ENCODE measurements around the gene CACNB4.
"Not testable (repeated sequence)": the region's sequence is repeated elsewhere in the genome, so short reads cannot be mapped to it uniquely, and the experiment has no call there.

CACNB4 gene

DNA sequence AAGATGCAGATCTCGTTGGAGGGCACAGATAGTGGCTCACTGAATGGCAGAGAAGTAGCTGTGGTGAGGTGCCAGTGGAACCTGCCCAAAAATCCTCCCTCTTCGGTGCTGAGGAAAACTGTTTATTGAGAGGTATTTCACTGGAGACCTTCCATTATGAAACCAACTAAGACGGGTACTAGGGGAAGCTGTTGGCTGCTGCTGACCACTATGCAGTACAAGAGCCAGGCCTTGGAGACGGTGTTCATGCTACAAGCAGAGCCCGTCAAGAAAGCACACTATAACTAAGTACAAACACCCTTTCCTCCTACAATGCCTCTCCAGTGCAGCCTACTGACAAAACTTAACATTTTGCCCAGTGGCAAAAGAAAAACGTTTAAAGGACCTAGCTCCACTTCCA is 275.2 kb downstream of the CACNB4 start:
- DNase-seq (ENCODE audit: low read depth): no peak

DNA sequence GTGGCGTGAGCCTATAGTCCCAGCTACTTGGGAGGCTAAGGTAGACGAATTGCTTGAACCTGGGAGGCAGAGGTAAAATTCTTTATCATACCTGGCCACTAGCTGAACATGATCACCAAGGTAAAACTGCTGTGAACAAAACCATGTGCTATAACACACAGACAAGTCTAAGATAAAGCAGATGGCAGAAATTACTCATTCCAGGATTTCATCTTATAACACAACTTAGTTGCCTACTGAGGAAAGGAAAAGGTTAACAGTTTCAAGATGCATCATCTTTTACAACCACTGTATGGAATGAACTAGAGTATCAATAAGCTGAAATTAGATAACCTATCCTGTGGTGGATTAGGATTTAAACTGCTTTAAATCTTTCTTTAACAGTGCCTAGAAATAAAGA is 278.9 kb downstream of the CACNB4 start:
- no peak for DNase-seq (ENCODE audit: low read depth)

DNA sequence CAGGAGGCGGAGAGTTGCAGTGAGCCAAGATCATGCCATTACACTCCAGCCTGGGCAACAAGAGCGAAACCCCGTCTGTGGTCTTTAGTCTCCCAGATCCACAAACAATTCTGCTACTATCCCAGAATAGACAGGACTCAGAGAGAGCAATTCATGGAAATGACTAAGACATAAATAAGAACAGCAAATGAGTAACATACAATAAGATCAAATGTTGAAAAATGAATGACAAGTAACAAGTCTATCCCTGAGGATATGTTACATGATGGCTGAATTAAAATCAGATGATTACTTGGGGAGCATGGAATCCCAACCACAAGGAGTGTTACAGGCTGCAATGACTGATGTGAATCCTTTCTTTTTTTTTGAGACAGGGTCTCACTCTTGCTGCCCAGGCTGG is 280.9 kb downstream of the CACNB4 start:
- no peak for DNase-seq (ENCODE audit: low read depth)

DNA sequence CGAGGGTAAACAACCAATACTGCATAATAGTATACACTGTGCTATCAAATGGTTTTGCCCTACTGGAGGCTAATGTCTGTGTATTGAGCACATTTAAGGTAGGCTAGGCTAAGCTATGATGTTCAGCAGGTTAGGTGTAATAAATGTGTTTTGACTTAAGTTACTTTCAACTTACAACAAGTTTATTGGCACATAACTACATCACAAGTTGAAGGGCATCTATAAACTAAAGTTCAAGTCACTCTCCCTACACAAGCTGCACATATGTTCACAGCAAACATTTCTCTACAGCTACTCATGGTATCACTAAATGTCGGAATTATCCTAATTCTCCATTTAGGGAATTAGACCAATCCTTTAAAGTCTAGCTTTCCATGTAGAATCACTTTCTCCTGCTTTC is 282.0 kb downstream of the CACNB4 start:
- DNase-seq (ENCODE audit: low read depth): no peak

DNA sequence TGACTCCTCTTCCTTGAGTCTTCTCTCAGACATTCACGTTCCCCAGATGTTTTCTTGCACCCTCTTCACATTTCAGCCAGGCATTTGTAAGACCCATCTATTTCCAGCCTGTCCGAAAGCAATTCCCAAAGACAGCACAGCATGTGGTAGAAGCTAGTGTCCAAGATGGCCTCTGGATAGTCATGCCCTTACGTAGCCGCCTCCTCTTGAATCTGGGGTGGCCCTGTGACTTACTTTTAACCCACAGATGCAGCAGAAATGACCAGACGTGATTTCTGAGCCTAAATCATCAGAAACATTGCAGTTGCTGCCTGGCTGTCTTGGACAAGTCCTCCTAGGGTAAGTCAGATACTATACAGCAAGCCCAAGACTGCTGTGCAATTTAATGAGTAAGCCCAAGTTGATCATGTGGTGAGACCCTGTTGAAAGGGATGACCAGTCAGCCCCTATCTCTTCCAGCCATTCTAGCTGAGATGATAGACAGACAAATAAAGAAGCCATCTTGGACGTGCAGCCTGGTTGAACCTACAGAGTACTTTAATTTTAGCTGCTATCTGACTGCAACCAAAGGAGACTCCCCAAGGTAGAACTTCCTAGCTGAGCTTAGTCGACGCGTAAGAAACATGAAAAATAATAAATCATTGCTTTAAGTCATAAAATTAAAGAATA is 282.9 kb downstream of the CACNB4 start:
- no peak for DNase-seq (ENCODE audit: low read depth)

DNA sequence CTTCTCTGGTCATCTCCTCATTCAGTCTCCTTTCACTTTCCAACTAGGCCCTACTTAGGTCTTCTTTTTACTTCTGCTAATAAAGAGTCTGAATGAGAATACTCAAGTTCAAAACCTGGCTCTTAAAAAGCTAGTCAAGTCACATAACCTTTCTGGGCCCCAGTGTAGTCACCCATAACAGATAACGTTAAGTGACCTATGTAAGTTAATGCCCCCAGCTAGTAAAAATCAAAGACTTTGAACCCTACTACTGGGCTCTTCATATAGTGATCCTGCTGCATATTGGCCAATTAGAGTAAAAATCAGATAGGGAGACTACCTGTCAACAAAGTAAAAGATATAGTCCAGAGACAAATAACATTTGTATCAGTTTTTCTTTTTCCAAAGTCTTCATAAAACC is 288.4 kb downstream of the CACNB4 start:
- DNase-seq (ENCODE audit: low read depth): no peak

DNA sequence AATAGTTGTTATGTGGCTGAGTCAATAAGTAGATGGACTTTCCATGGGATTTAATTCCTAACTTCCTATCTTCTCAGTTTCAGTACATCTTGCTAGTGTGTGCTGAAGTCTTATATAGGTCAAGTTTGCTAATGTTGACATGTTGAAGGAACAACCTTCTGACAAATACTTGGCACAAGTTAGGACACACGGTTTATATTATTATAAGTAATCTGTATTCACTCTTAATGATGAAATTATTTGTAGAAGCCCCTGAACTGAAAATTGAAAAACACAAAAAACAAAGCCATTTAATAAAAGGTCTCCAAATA is 289.8 kb downstream of the CACNB4 start:
- DNase-seq (ENCODE audit: low read depth): no peak

DNA sequence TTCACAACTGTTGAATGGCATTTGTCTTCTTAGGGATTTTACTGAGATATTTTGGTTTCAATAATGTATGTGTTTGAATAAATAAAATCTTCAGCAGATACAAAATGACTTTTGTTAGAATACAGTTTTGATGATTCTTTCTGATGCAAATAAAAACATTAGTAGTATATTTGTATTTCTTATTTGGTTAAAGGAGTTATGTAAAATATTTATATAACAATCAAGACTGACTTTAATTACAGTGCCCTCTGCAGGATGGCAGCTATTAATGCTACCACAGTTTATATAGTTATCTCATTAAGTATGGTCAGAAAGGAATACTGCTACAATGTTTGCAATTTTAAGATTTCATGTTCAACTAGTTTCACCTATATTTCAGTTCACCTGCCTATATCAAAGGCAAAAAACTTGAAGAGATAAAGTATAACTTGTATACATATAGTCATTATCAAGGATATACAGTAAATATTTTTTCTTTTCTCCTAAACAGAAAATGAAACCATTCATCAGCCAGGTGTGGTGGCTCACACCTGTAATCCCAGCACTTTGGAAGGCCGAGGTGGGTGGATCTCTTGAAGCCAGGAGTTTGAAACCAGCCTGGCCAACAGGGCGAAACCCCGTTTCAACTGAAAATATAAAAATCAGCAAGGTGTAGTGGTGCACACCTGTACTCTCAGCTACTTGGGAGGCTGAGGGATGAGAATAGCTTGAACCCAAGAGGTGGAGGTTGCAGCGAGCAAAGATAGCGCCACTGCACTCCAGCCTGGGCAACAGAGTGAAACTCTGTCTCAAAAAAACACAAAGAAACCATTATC is 290.4 kb downstream of the CACNB4 start:
- DNase-seq (ENCODE audit: low read depth): no peak

DNA sequence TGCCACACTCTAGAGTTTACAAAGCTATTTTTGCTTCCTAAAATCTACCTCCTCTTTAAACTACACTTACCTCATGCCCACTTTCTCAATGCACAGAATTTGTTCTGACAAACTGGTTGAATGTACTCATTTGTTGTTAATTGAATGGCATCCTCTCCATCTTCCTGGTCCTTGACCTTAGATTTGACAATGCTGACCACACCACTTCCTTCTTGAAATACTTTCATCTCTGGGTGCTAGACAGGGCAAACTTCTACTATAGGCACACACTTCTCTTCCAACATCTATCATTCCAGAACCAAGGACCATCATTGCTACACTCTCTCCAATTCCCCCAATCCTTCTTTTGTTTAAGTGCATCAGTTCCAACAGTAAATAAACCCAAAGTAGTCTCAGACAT is 292.9 kb downstream of the CACNB4 start:
- DNase-seq (ENCODE audit: low read depth): no peak

DNA sequence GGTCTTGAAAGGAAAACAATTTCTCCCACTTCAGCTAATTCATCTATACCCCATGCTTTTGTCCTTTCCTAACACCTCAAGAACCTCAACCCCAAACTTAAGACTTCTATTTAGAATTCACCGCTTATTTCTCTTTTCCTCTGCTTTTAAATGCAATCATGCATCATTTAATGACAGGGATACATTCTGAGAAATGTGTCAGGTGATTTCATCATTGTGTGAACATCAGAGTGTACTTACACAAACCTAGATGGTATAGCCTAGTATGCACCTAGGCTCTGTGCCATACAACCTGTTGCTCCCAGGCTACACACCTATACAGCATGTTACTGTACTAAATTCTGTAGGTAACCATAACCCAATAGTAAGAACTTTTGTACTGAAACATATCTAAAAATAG is 293.5 kb downstream of the CACNB4 start:
- DNase-seq (ENCODE audit: low read depth): no peak

DNA sequence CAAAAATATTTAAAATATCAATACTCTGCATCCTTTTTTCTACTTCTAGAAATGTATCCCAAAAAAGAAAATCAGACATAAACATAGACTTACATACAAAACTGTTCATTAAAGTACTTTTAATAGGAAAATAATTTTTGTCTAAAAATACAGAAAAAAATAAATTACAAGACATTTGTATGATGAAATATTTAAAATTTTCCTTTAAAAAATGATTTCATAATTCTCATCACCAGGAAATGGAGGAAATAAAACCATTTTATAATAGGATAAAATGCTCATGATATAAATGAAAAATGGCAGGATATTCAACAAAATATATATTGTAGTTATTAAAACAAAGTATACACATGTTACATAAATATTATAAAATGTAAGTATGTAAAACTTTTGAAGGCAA is 295.0 kb downstream of the CACNB4 start:
- no peak for DNase-seq (ENCODE audit: low read depth)

DNA sequence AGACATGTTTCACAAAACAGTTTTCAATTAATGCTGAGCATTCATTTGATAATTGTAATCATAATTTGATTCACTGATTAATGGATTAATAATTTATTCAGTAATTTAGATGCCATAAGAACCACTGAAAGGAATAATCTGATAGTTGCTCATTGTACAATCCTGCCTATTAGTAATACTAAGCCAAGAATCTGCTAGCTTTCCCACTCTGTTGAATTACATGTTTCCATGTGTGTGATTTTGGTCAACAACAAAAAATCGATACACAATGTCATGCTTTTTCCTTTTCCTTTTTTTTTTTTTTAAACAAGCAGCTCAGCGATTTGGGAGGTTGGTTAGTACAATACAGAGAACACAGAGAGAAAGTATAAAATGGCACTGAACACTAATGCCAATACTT is 296.5 kb downstream of the CACNB4 start:
- no peak for DNase-seq (ENCODE audit: low read depth)

DNA sequence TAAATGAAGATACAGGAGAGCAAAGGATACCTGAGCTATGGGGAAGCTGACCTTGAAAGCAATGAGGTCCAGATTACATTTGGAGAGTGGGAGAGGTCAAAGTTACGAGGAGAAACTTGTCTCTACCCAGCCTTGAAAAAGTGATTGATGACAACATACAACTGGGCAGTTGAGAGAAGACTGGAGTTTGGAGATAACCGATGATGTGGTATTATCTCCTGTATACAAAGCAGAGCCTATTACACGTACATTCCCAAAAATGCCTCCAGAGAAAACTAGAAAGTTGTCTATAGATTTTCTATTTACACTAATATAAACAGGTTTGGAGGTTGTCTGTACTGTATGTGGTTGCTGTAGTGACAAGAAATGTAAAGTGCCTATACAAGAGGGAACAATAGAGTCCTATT is 299.0 kb downstream of the CACNB4 start:
- DNase-seq (ENCODE audit: low read depth): no peak

DNA sequence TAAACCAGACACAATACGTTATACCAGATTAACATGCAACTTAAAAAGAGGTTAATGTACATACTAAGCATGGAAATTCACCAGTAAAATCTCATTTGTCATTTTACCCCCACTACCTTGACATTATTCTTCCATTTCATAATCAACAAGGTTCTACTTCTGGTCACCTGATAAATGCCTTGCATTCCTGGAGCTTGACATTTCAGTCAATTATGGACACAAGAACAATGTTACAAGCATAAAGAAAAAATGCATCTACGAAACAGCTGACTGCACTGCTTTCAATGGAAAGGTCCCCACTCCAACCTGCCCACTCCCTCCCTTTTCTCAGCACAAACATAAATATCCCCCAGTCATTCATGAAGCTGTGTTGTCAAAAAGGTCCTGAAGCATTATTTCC is 302.1 kb downstream of the CACNB4 start:
- DNase-seq (ENCODE audit: low read depth): no peak

DNA sequence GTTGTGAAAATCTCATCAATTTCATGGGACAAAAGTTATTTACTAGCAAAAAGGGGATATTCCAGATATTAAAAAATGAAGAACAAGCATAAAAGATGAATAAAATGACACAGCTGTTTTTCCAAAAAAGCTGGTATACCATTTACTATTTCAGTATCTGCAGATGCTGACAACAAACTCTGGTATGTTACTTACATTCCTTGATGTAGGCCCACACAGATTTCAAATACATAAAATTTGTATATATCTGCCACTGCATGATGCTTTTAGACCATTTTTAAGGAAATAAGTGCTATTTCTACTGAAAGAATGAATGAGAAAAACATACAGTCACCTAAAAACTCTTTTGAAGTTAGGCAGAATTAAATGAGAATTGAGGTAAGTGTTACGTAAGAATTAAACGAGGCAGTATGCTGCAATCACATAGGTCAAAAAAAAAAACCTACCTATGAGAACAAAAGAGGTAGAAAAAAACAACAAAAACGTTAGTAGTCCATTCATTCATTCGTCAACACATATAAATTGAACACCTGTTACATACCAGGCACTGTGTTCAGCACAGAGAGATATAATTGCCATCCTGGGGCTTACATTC is 303.1 kb downstream of the CACNB4 start:
- DNase-seq (ENCODE audit: low read depth): no peak

DNA sequence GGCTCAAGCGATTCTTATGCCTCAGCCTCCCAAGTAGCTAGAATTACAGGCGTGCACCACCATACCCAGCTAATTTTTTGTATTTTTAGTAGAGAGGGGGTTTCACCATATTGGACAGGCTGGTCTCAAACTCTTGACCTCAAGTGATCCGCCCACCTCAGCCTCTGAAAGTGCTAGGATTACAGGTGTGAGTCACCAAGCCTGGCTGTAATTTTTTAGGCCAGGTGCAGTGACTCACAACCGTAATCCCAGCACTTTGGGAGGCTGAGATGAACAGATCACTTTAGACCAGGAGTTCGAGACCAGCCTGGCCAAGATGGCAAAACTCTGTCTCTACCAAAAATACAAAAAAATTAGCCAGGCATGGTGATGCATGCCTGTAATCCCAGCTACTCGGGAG is 304.4 kb downstream of the CACNB4 start:
- DNase-seq (ENCODE audit: low read depth): not testable (repeated sequence)

DNA sequence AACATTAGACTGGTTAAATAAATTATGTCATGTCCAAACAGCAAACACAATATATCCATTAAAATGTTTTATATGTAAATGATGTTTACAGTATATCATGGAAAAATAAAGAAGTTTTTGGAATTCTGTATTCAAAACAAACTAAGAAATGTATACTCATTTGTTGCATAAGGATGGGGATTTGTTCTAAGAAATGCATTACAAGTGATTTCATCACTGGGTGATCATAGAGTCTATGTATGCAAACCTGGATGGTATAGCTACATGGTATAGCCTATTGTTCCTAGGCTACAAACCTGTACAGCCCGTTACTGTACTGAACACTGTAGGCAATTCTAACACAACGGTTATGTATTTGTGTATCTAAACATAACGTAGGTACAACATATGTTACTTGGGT is 305.7 kb downstream of the CACNB4 start:
- DNase-seq (ENCODE audit: low read depth): no peak

DNA sequence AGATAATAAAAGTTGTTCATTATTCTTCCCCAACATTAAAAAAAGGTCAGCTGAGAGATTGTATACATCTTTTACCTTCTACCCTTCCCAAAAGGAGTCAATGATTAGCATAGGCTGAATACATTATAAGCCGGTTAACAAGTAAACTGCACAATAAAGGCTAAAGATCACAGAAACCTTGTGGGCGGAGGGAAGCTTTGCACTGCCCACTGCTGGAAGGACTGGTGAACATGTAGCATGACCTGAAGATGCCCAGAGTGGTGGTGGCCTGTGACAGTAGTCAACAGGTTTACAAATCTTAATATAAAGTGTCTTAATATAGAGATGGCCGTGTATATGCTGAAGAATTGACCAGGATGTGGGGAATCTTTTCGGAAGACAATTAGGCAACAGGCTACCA is 306.3 kb downstream of the CACNB4 start:
- no peak for DNase-seq (ENCODE audit: low read depth)

DNA sequence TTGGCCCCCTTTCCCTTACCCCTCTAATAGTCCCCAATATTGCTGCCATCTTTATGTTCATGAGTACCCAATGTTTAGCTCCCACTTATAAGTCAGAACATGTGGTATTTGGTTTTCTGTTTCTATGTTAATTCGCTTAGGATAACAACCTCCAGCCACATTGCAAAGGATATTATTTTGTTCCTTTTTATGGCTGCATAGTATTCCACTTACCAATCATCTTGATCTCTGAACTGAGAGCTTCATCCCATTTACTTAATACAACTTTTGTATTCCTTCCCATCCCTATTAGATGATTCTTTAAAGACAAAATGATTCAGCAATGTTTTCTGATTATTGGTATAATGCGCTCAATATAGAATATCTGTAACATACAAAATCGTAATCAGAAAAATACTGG is 307.3 kb downstream of the CACNB4 start:
- DNase-seq (ENCODE audit: low read depth): no peak

DNA sequence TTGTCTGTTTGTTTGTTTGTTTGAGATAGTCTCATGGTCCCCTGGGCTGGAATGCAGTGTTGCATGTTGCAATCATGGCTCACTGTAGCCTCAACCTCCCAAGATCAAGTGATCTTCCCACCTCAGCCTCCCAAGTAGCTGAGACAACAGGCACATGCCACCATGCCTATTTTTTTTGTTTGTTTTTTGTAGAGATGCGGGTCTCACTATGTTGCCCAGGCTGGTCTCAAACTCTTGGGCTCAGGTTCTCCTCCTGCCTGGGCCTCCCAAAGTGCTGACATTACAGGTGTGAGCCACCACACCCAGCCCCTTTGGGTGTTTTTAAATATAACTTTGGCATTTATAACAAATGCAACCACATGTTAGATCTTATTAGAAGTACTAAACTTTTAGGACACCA is 308.2 kb downstream of the CACNB4 start:
- DNase-seq (ENCODE audit: low read depth): no peak

DNA sequence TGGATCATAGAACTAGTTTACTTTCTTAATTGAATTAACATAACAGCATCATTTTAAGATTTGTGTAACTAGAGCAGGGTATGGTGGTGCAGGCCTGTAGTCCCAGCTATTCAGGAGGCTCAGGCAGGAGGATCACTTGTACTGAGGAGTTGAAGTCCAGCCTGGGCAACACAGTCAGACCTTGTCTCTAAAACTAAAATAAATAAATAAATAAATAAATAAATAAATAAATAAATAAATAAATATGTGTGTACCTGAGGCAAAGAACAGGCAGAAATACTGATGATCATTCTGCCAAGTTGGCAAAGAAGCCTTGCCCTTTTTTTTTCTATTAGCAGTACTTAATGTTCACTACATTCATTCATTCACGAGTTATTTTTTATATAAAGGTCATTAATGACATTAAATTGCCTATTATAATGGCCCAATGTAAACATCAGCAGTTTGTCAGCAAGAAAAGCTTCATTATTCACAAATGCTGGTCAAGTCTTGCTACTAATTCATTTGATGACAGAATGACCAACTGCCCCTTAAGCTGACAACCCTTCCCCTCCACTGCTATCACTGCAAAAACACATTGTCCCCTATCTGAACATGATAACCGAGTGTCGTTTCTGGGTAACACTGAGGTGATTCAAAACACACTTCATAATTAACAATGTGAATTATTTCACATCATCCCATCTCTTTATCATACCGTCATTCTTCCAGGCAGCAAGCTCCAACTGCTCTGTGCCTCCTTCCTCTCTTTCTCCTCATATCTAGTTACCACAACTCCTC is 309.6 kb downstream of the CACNB4 start:
- DNase-seq (ENCODE audit: low read depth): no peak

DNA sequence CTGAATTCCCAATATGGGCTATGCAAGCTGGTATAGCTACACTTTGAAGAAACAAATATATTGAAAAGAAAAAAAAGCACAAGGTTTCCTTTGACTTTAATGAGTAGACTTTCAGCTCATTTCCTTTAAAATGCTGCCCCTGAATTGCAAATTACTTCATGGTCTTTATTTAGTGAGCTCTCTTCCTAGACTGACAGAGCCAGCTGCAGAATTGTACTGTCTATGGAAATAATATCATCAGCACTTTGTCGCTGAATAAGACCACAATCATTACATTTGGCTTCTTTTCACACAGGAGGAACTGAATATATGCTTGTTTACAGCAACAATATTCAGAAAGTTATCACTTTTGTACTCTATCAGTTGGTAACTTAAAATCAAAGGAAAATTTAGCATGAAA is 312.4 kb downstream of the CACNB4 start:
- no peak for DNase-seq (ENCODE audit: low read depth)

DNA sequence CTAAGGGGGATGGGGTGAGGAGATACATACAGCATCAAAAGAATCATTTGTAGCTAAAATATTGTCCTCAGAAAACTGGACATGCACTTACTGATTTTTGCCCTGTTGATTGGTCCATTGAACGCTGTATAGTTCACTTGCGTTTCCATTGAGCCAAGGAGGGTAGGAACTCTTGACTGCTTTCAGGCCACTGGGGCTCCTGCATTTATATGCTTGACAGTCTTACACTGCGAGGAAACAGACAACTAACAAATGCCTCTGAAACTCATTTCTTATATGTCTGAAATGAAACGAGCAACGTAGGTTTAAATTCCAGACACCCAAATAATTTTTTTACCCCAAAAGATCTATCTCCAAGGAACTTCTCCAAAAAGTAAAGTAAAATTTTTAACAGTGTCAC is 312.8 kb downstream of the CACNB4 start:
- DNase-seq (ENCODE audit: low read depth): no peak

Measured in GM04503 (cell line).